Lower leg skin (tissue), 3 donors: Measurements from ENCODE around the gene ASXL1.

Experiments
- POLR2A ChIP-seq, 2 donors: fragments of 450-650 bp; IDR thresholded peaks; one replicate each; pipeline ENCODE4 v1.6.1; 2016 to 2017; ENCODE audit warnings: antibody characterized with exemption in 2 of 2, mild to moderate bottlenecking in 1 of 2, moderate library complexity in 1 of 2
- TF ChIP-seq, protein P1 (sequence below), 3 donors: fragments of 450-650 bp; IDR thresholded peaks; one replicate each; pipeline ENCODE4 v1.5.1; 2016; ENCODE audit warnings: antibody characterized with exemption in 3 of 3, mild to moderate bottlenecking in 3 of 3, moderate library complexity in 2 of 3

DNA sequence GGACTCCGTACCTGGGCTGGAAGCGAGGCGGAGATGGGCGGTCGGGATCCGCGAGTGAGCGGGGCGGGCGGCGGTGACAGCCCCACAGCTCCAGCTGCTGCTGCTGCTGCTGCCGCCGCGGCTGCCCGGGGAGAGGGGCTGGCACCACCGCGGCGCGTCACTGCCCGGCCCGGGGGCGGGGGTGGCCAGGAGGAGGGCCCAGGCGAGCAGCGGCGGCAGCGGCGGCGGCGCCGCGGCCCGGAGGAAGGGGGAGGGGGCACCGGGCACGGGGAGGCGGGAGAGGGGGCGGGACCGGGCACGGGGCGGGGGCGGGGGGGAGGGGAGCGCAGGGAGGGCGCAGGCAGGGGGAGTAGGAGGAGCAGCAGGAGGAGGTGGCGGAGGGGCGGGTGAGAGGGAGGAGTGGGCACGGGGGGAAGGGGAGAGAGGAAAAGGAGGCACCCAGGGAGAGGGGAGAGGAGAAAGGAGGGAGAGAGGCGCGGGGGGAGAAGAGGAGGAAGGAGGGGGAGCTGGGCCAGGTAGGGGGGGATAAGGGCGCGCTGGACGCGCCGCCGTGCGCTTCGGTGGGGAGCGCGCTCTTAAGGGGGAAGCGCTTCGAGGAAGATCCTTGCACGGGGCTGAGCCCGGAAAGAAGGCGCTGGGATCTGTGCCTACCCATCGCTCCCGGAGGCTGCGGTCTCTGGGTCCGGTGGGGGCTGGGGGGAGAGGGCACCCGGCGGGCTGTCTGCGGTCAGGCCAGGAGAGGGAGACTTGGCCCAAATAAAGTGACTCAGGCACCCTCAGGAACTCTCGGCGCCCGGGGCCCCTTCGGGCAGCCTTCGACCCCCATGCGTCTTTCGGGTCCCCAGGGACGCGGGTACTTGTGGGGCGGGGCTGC is 125.5 kb downstream of the ASXL1 start:
- TF ChIP-seq, protein P1, sequence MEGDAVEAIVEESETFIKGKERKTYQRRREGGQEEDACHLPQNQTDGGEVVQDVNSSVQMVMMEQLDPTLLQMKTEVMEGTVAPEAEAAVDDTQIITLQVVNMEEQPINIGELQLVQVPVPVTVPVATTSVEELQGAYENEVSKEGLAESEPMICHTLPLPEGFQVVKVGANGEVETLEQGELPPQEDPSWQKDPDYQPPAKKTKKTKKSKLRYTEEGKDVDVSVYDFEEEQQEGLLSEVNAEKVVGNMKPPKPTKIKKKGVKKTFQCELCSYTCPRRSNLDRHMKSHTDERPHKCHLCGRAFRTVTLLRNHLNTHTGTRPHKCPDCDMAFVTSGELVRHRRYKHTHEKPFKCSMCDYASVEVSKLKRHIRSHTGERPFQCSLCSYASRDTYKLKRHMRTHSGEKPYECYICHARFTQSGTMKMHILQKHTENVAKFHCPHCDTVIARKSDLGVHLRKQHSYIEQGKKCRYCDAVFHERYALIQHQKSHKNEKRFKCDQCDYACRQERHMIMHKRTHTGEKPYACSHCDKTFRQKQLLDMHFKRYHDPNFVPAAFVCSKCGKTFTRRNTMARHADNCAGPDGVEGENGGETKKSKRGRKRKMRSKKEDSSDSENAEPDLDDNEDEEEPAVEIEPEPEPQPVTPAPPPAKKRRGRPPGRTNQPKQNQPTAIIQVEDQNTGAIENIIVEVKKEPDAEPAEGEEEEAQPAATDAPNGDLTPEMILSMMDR (IDR thresholded peaks at IDR 0.05), result no peak
- TF ChIP-seq POLR2A (IDR thresholded peaks at IDR 0.05), result no peak
